GM20000 (cell line): ENCODE results near the gene DLG2.
"Not testable (repeated sequence)": the region's sequence is repeated elsewhere in the genome, so short reads cannot be mapped to it uniquely, and the experiment has no call there.

ENCODE experiments used
- DNase-seq: peaks from one replicate; pipeline ENCODE4 v3.0.0; 2012; ENCODE audit warnings: low spot score
- TF ChIP-seq, protein P1 (sequence below): IDR thresholded peaks from 2 replicates; pipeline ENCODE4 v1.5.1; 2012; ENCODE audit warnings: mild to moderate bottlenecking, control low read depth; ENCODE audit errors: extremely low read depth, missing control alignments

The DLG2 gene

DNA sequence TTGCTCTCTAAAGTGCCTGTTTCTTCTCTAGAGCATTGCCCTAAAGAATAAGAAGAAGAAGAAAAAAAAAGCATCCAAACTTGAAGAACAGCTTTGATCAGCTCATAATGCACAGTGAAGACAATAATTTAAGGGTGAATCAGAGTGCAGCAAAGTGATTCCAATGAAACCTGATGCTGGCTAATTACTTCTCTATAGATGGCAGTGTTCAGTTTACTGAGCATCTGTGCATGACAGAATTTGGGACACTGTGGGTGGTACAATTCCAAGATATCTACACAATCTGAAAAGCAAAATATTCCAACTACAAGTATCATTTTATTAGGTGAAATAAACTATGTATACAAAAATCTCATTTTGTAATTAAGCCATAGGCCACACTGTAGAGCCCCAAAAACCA, 1890.5 kb downstream of the DLG2 start:
- DNase-seq = no peak
- TF ChIP-seq, protein P1, sequence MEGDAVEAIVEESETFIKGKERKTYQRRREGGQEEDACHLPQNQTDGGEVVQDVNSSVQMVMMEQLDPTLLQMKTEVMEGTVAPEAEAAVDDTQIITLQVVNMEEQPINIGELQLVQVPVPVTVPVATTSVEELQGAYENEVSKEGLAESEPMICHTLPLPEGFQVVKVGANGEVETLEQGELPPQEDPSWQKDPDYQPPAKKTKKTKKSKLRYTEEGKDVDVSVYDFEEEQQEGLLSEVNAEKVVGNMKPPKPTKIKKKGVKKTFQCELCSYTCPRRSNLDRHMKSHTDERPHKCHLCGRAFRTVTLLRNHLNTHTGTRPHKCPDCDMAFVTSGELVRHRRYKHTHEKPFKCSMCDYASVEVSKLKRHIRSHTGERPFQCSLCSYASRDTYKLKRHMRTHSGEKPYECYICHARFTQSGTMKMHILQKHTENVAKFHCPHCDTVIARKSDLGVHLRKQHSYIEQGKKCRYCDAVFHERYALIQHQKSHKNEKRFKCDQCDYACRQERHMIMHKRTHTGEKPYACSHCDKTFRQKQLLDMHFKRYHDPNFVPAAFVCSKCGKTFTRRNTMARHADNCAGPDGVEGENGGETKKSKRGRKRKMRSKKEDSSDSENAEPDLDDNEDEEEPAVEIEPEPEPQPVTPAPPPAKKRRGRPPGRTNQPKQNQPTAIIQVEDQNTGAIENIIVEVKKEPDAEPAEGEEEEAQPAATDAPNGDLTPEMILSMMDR = no peak

DNA sequence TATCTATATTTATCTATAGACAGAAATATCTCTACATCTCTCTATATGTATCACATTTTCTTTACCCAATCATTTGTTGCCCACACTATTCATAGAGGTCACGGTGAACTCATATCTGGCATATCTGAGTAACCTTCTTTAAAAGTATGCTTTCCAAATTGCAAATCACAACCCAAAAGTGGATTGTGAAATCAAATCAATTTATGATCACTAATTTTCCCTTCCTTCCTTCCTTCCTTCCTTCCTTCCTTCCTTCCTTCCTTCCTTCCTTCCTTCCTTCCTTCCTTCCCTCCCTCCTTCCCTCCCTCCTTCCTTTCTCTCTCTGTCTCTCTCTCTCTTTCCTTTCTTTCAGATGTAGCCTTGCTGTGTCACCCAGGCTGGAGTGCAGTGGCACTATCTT, 1893.0 kb downstream of the DLG2 start:
- no peak for DNase-seq
- TF ChIP-seq, protein P1 = no peak

DNA sequence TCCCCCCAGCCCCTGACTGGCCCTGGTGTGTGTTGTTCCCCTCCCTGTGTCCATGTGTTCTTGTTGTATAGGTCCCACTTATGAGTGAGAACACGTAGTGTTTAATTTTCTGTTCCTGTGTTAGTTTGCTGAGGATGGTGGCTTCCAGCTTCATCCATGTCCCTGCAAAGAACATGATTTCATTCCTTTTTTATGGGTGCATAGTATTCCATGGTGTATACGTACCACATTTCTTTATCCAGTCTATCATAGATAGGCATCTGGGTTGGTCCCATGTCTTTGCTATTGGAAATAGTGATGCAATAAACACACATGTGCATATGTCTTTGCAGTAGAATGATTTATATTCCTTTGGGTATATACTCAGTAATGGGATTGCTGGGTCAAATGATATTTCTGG, 1895.9 kb downstream of the DLG2 start:
- DNase-seq = not testable (repeated sequence)

DNA sequence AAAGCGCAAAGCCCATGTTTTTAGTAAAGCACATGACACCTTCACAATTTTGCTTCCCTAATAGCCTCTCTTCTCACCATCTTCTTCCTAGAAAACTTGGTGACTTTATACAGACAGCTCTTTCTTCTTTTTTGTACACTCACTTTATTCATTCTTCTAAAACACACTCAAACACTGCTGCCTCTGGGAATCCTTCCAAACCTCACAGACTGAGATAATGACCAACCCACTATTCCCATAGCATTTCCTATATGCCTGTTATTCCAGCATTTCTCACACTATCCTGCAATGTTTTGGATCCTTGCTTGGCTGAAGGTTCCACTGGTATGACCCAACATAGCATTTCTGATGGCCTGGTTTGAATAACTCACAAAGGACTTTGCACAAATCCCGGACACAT, 1898.9 kb downstream of the DLG2 start:
- no peak for DNase-seq
- TF ChIP-seq, protein P1 = no peak

DNA sequence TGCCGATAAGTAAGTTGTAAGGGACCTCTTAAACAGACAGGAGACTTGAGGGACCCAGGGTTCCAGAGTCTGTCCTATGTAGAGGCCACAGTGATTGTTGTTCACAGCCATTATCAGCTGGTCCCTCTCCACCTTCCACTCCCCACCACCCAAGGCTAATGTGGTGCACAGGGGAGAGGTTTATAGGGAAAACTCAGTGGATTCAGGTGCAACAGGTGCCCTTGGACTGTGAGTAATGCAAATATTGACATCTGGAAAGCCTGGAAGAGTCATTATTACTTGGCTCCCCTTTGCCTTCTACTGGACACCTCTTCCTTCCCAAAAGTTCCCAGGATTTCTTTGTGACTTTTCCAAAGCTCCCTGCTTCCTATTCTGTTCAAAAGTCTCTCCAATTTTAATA, 1899.9 kb downstream of the DLG2 start:
- TF ChIP-seq, protein P1 = no peak
- DNase-seq = no peak

DNA sequence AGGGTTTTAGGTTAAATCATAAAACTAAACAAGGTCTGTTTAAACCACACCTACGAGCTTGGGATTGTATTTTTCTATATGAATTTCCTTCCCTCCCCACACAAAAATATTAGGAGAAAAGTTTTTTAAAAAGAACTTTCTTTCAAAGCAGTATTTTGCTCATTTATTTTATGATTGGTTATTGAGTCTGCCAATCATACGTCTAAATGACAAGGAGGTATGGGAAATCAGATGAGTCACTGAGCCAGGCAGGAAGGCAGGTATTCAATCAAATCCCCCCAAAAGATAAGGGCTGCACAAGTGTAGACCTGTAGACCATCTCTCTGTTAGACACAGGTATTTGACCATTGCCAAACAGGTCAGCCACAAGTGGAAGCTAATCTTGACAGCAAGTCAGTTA, 1900.8 kb downstream of the DLG2 start:
- TF ChIP-seq, protein P1 = no peak
- DNase-seq = no peak

DNA sequence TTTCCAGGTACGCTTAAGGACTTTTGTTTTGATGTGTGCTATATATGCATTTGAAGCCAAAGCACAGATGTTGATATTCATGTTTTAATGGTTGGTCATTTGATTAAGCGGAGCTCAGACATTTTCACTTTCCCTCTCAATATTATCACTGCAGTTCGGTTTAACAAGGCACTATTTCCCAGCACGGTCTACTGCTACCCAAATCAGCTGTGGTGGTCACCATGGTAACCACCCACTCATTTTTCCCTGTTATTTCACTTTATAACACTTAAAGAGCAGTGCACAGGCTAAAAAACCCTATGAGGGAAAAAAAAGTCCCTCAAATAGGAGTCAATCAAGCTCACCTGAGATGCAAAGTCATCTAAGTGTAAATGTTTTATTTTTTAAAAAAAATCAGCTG, 1901.4 kb downstream of the DLG2 start:
- peak; percentile 13 for DNase-seq
- TF ChIP-seq, protein P1 = no peak

DNA sequence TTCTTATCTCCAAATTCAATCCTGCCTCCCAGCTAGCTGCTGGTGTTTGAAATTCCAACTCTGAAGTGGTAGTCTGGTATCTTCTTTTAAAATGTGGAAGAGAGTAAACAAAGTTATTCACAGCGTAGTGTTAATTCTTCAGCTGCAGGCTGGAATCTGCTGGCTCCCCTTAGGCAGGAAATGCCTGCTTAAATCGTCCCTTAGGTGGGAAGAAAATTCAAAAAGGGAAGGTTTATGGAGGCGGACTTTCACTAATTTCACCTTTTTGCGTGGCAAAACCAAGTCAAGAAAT, 1901.9 kb downstream of the DLG2 start:
- DNase-seq = no peak
- TF ChIP-seq, protein P1 = no peak
